Measurements from ENCODE around the gene OXT.

DNA sequence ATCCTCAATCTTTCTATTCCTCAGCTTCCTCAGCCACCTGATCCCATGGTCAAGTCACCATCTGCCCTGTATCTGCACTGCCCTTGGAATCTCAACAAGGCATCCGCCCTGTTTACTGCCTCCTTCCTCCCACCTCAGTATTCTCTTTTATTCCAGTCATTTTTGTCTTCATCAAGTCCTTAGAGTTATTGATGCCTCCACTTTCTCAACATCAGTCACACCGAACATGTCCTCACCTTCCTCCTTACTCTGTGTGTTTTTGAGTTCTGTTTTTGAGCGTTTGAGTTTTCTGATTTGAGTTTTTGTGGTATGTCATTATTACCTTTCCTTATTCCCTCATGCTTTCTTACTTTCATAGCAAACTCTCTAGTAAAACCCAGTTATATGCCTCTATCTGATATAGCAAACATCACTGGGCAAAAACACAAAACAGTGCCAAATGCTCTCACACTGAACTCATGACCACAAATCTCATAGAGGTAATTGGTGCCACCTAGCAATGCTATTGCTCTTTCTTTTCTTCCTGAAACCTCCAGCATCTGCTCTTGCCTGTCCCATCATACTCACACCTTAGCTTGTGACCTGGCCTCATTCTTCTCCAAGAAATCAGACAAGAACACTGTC, 39.8 kb upstream of the OXT start:
- TF ChIP-seq POLR2AphosphoS5 (IDR thresholded peaks at IDR 0.05; ENCODE audit: borderline replicate concordance, low read depth, low read length) (no peak), EZH2 (IDR thresholded peaks at IDR 0.05) (no peak)

Data from SK-N-MC (cell line).